HG03139 (cell line): ENCODE measurements around the gene KLHL36.
"Not testable (repeated sequence)": the region's sequence is repeated elsewhere in the genome, so short reads cannot be mapped to it uniquely, and the experiment has no call there.

Experiments
- ATAC-seq: cut with Tn5 transposase; IDR thresholded peaks from one replicate; pipeline ENCODE4 v1.9.1; 2021; ENCODE audit not compliant: unreplicated experiment

Gene KLHL36

GRCh38 chr16:84667600-84668309, 19.4 kb downstream of the KLHL36 start:
- ATAC-seq: no peak

GRCh38 chr16:84670063-84670462, 21.8 kb downstream of the KLHL36 start:
- ATAC-seq: no peak

GRCh38 chr16:84672276-84673202, 24.2 kb downstream of the KLHL36 start:
- no peak for ATAC-seq

GRCh38 chr16:84673203-84673535, 24.9 kb downstream of the KLHL36 start:
- no peak for ATAC-seq

GRCh38 chr16:84673561-84673960, 25.2 kb downstream of the KLHL36 start:
- no peak for ATAC-seq

GRCh38 chr16:84675423-84675822, 27.1 kb downstream of the KLHL36 start:
- ATAC-seq: no peak

GRCh38 chr16:84675884-84676283, 27.6 kb downstream of the KLHL36 start:
- ATAC-seq: no peak

GRCh38 chr16:84677017-84677803, 28.9 kb downstream of the KLHL36 start:
- no peak for ATAC-seq

- no peak for ATAC-seq
Measured at GRCh38 chr16:84677849-84678248, 29.5 kb downstream of the KLHL36 start.

- no peak for ATAC-seq
Measured at GRCh38 chr16:84678541-84678940, 30.2 kb downstream of the KLHL36 start.

- ATAC-seq: no peak
Measured at GRCh38 chr16:84680165-84680842, 32.0 kb downstream of the KLHL36 start.

- ATAC-seq: no peak
Measured at GRCh38 chr16:84680843-84681629, 32.7 kb downstream of the KLHL36 start.

GRCh38 chr16:84683691-84684591, 35.6 kb downstream of the KLHL36 start:
- ATAC-seq: no peak

GRCh38 chr16:84684592-84684965, 36.3 kb downstream of the KLHL36 start:
- ATAC-seq: no peak

- no peak for ATAC-seq
Measured at GRCh38 chr16:84685210-84685609, 36.9 kb downstream of the KLHL36 start.

GRCh38 chr16:84686707-84687298, 38.5 kb downstream of the KLHL36 start:
- ATAC-seq: no peak

GRCh38 chr16:84687715-84688114, 39.4 kb downstream of the KLHL36 start:
- ATAC-seq: peak; percentile 83

- ATAC-seq: not testable (repeated sequence)
Measured at GRCh38 chr16:84688163-84688562, 39.9 kb downstream of the KLHL36 start.

- ATAC-seq: no peak
Measured at GRCh38 chr16:84689111-84689510, 40.8 kb downstream of the KLHL36 start.
